HEK293 (cell line): ENCODE measurements around the gene KCNE1.

Source experiments
- BCL6B ChIP-seq: fragments of 450-650 bp; formaldehyde crosslinking; IDR thresholded peaks from 2 replicates; pipeline ENCODE4 v1.5.1; 2017; ENCODE audit warnings: missing biosample characterization, missing genetic modification characterization
- GLI2 ChIP-seq: fragments of 450-650 bp; formaldehyde crosslinking; IDR thresholded peaks from 2 replicates; pipeline ENCODE4; 2017; ENCODE audit warnings: missing biosample characterization, missing genetic modification characterization, low read depth, borderline replicate concordance
- GLIS1 ChIP-seq: fragments of 450-650 bp; formaldehyde crosslinking; IDR thresholded peaks from 2 replicates; pipeline ENCODE4 v1.5.1; 2016; ENCODE audit warnings: missing biosample characterization, missing genetic modification characterization
- IKZF3 ChIP-seq: fragments of 450-650 bp; IDR thresholded peaks from 2 replicates; pipeline ENCODE4 v1.5.0; 2018; ENCODE audit warnings: missing biosample characterization, mild to moderate bottlenecking, missing genetic modification characterization, moderate library complexity
- KLF10 ChIP-seq: fragments of 450-650 bp; IDR thresholded peaks from 2 replicates; pipeline ENCODE4 v1.5.1; 2018; ENCODE audit warnings: missing biosample characterization, mild to moderate bottlenecking, missing genetic modification characterization
- KLF9 ChIP-seq: fragments of 450-650 bp; formaldehyde crosslinking; IDR thresholded peaks from 2 replicates; pipeline ENCODE4 v1.5.1; 2016; ENCODE audit warnings: missing biosample characterization, missing genetic modification characterization, low read depth
- OSR2 ChIP-seq: fragments of 450-650 bp; formaldehyde crosslinking; IDR thresholded peaks from 2 replicates; pipeline ENCODE4 v1.5.1; 2016; ENCODE audit warnings: missing biosample characterization, missing genetic modification characterization
- SETDB1 ChIP-seq: IDR thresholded peaks from one replicate; pipeline ENCODE4 v1.6.1; 2017; ENCODE audit warnings: mild to moderate bottlenecking, low read length, moderate library complexity, mixed read lengths; ENCODE audit not compliant: insufficient read length
- TRIM28 ChIP-seq: IDR thresholded peaks from 2 replicates; pipeline ENCODE4 v1.6.1; 2011; ENCODE audit warnings: low read length, control low read depth, borderline replicate concordance
- ZBTB44 ChIP-seq: fragments of 450-650 bp; IDR thresholded peaks from 2 replicates; pipeline ENCODE4 v1.5.1; 2018; ENCODE audit warnings: missing biosample characterization, mild to moderate bottlenecking, missing genetic modification characterization
- ZNF112 ChIP-seq: fragments of 450-650 bp; formaldehyde crosslinking; IDR thresholded peaks from 2 replicates; pipeline ENCODE4 v1.5.0; 2017; ENCODE audit warnings: missing biosample characterization, missing genetic modification characterization
- ZNF18 ChIP-seq: fragments of 450-650 bp; formaldehyde crosslinking; IDR thresholded peaks from 2 replicates; pipeline ENCODE4 v1.5.1; 2016; ENCODE audit warnings: missing biosample characterization, missing genetic modification characterization
- ZNF248 ChIP-seq: fragments of 450-650 bp; formaldehyde crosslinking; IDR thresholded peaks from 2 replicates; pipeline ENCODE4 v1.5.1; 2017; ENCODE audit warnings: missing biosample characterization, missing genetic modification characterization
- ZNF335 ChIP-seq: fragments of 450-650 bp; formaldehyde crosslinking; conservative IDR thresholded peaks from 2 replicates; pipeline ENCODE4 v1.5.1; 2016; ENCODE audit warnings: missing biosample characterization, missing genetic modification characterization
- ZNF350 ChIP-seq: fragments of 450-650 bp; formaldehyde crosslinking; IDR thresholded peaks from 2 replicates; pipeline ENCODE4 v1.5.0; 2017; ENCODE audit warnings: missing biosample characterization, mild to moderate bottlenecking, missing genetic modification characterization
- ZNF366 ChIP-seq: fragments of 450-650 bp; formaldehyde crosslinking; conservative IDR thresholded peaks from 2 replicates; pipeline ENCODE4 v1.5.1; 2016; ENCODE audit warnings: missing biosample characterization, missing genetic modification characterization
- ZNF37A ChIP-seq: fragments of 450-650 bp; IDR thresholded peaks from 2 replicates; pipeline ENCODE4 v1.5.1; 2018; ENCODE audit warnings: missing biosample characterization, missing genetic modification characterization
- ZNF48 ChIP-seq: fragments of 450-650 bp; formaldehyde crosslinking; IDR thresholded peaks from 2 replicates; pipeline ENCODE4 v1.5.1; 2016; ENCODE audit warnings: missing biosample characterization, missing genetic modification characterization
- ZNF510 ChIP-seq: fragments of 450-650 bp; formaldehyde crosslinking; IDR thresholded peaks from 2 replicates; pipeline ENCODE4 v1.5.1; 2018; ENCODE audit warnings: mild to moderate bottlenecking, missing genetic modification characterization, missing biosample characterization; ENCODE audit not compliant: insufficient replicate concordance
- ZNF514 ChIP-seq: fragments of 450-650 bp; formaldehyde crosslinking; IDR thresholded peaks from 2 replicates; pipeline ENCODE4 v1.5.1; 2016; ENCODE audit warnings: missing biosample characterization, missing genetic modification characterization
- ZNF529 ChIP-seq: fragments of 450-650 bp; formaldehyde crosslinking; IDR thresholded peaks from 2 replicates; pipeline ENCODE4 v1.5.1; 2017; ENCODE audit warnings: missing genetic modification characterization, missing biosample characterization; ENCODE audit not compliant: insufficient replicate concordance
- ZNF544 ChIP-seq: fragments of 450-650 bp; formaldehyde crosslinking; IDR thresholded peaks from 2 replicates; pipeline ENCODE4 v1.5.0; 2017; ENCODE audit warnings: missing biosample characterization, missing genetic modification characterization
- ZNF549 ChIP-seq: fragments of 450-650 bp; IDR thresholded peaks from 2 replicates; pipeline ENCODE4 v1.5.1; 2018; ENCODE audit warnings: missing biosample characterization, missing genetic modification characterization, mild to moderate bottlenecking, inconsistent platforms, moderate library complexity
- ZNF585B ChIP-seq: fragments of 450-650 bp; formaldehyde crosslinking; IDR thresholded peaks from 2 replicates; pipeline ENCODE4 v1.5.1; 2016; ENCODE audit warnings: missing biosample characterization, missing genetic modification characterization
- ZNF624 ChIP-seq: fragments of 450-650 bp; formaldehyde crosslinking; IDR thresholded peaks from 2 replicates; pipeline ENCODE4 v1.5.1; 2017; ENCODE audit warnings: missing biosample characterization, missing genetic modification characterization
- ZNF626 ChIP-seq: fragments of 450-650 bp; sonication (Bioruptor Pico); formaldehyde crosslinking; IDR thresholded peaks from 2 replicates; pipeline ENCODE4 v1.5.1; 2018; ENCODE audit warnings: missing biosample characterization, missing genetic modification characterization, inconsistent platforms
- ZNF660 ChIP-seq: fragments of 450-650 bp; IDR thresholded peaks from 2 replicates; pipeline ENCODE4 v1.5.1; 2018; ENCODE audit warnings: missing biosample characterization, mild to moderate bottlenecking, missing genetic modification characterization
- ZNF677 ChIP-seq: fragments of 450-650 bp; IDR thresholded peaks from 2 replicates; pipeline ENCODE4 v1.5.0; 2018; ENCODE audit warnings: missing biosample characterization, mild to moderate bottlenecking, missing genetic modification characterization, moderate library complexity
- ZNF707 ChIP-seq: fragments of 450-650 bp; formaldehyde crosslinking; IDR thresholded peaks from 2 replicates; pipeline ENCODE4 v1.5.1; 2016; ENCODE audit warnings: missing biosample characterization, missing genetic modification characterization
- ZNF830 ChIP-seq: fragments of 450-650 bp; IDR thresholded peaks from 2 replicates; pipeline ENCODE4 v1.5.0; 2018; ENCODE audit warnings: missing biosample characterization, missing genetic modification characterization, low read depth, mild to moderate bottlenecking, moderate library complexity
- ZSCAN16 ChIP-seq: fragments of 450-650 bp; formaldehyde crosslinking; IDR thresholded peaks from 2 replicates; pipeline ENCODE4 v1.5.1; 2016; ENCODE audit warnings: missing biosample characterization, missing genetic modification characterization
- TF ChIP-seq, protein P1 (sequence below): fragments of 450-650 bp; formaldehyde crosslinking; IDR thresholded peaks from 2 replicates; pipeline ENCODE4 v1.5.1; 2016; ENCODE audit warnings: missing biosample characterization, missing genetic modification characterization

KCNE1 gene

GRCh38 chr21:34544032-34544496 lies 32.1 kb upstream of the KCNE1 start (continued):
- TF ChIP-seq OSR2 (tag by site-specific recombination) (peak; percentile 79), ZNF48 (tag by site-specific recombination) (no peak), ZNF585B (no peak), ZNF18 (tag by site-specific recombination) (no peak), ZNF707 (tag by site-specific recombination) (no peak), KLF9 (tag by site-specific recombination) (no peak), TRIM28 (no peak), ZNF626 (tag by site-specific recombination) (peak; percentile 96), ZNF544 (tag by site-specific recombination) (peak; percentile 99), SETDB1 (peak; percentile 42), ZNF248 (tag by site-specific recombination) (0 out of 2 replicates have a peak, but pooled peaks have one; percentile 63), ZNF350 (tag by site-specific recombination) (peak; percentile 96), ZNF514 (tag by site-specific recombination) (no peak), ZNF510 (tag by site-specific recombination) (peak; percentile 81), BCL6B (tag by site-specific recombination) (peak; percentile 71), GLI2 (tag by site-specific recombination) (no peak; the same call in 1 of the 2 replicates), ZNF830 (tag by site-specific recombination) (peak; percentile 96), IKZF3 (no peak), GLIS1 (tag by site-specific recombination) (no peak), ZSCAN16 (tag by site-specific recombination) (no peak), ZNF37A (tag by site-specific recombination) (peak; percentile 93), ZNF677 (tag by site-specific recombination) (0 out of 2 replicates have a peak, but pooled peaks have one; percentile 18), ZNF529 (tag by site-specific recombination) (peak; percentile 81), ZNF660 (tag by site-specific recombination) (peak; percentile 98), ZNF366 (tag by site-specific recombination) (no peak), ZNF112 (tag by site-specific recombination) (peak; percentile 82), ZNF335 (tag by site-specific recombination) (no peak), ZNF624 (tag by site-specific recombination) (peak; percentile 90), ZBTB44 (tag by site-specific recombination) (peak; percentile 83), KLF10 (tag by site-specific recombination) (peak; percentile 84), ZNF549 (tag by site-specific recombination) (peak; percentile 84)
- TF ChIP-seq, protein P1, sequence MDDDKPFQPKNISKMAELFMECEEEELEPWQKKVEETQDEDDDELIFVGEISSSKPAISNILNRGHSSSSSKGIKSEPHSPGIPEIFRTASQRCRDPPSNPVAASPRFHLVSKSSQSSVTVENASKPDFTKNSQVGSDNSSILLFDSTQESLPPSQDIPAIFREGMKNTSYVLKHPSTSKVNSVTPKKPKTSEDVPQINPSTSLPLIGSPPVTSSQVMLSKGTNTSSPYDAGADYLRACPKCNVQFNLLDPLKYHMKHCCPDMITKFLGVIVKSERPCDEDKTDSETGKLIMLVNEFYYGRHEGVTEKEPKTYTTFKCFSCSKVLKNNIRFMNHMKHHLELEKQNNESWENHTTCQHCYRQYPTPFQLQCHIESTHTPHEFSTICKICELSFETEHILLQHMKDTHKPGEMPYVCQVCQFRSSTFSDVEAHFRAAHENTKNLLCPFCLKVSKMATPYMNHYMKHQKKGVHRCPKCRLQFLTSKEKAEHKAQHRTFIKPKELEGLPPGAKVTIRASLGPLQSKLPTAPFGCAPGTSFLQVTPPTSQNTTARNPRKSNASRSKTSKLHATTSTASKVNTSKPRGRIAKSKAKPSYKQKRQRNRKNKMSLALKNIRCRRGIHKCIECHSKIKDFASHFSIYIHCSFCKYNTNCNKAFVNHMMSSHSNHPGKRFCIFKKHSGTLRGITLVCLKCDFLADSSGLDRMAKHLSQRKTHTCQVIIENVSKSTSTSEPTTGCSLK = no peak
